GM18511 (cell line): ENCODE data around the gene ARPC3.
A peak's percentile ranks its signal among the peaks of the same experiment; 100 is the strongest.
"Not testable (repeated sequence)": the region's sequence is repeated elsewhere in the genome, so short reads cannot be mapped to it uniquely, and the experiment has no call there.

ENCODE experiments used
- ATAC-seq: cut with Tn5 transposase; IDR thresholded peaks from one replicate; pipeline ENCODE4 v1.9.1; 2021; ENCODE audit warnings: mild to moderate bottlenecking, moderate library complexity; ENCODE audit not compliant: unreplicated experiment

The ARPC3 gene

DNA sequence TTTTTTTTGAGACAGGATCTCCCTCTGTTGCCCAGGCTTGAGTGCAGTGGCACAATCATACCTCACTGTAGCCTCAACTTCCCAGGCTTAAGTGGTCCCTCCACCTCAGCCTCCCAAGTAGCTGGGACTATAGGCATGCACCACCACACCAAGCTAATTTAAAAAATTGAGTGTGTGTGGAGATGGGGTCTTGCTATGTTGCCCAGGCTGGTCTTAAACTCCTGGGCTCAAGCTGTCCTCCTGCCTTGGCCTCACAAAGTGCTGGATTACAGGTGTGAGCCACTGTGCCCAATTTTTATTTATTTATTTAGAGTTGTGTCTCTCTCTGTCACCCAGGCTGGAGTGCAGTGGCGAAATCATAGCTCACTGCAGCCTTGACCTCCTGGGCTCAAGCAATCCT lies 29.5 kb downstream of the ARPC3 start:
- not testable (repeated sequence) for ATAC-seq

DNA sequence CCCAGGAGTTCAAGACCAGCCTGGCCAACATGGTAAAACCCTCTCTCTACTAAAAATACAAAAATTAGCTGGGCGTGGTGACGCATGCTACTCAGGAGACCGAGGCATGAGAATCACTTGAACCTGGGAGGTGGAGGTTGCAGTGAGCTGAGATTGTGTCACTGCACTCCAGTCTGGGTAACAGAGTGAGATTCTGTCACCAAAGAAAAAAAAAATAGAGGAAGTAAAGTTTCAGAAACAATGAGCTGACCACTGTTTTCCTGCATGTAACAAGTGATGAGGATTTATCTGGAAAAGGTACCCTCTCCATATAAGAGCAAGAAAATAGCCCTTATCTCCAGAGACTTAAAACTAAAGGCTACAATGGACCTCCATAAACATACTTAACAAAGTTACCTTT lies 33.0 kb downstream of the ARPC3 start:
- ATAC-seq: not testable (repeated sequence)

DNA sequence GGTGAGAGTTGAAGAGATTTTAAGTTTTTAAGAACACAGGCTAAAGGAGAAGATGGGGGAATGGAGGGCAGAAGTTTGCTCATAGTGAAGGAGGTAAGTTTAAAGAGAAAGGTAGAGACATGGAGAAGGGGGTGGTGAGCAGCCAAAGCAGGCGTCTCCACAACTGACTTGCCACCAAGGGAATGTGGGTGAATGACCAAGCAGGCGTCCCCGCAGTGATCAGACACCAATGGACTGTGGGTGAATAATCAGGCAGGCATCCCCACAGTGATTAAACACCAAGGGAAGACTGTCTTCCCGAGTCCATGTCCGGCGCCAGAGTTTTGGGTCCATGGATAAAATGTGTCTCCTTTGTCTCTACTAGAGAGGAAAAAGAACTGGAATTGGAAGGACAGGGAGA lies 40.1 kb downstream of the ARPC3 start:
- ATAC-seq: not testable (repeated sequence)

DNA sequence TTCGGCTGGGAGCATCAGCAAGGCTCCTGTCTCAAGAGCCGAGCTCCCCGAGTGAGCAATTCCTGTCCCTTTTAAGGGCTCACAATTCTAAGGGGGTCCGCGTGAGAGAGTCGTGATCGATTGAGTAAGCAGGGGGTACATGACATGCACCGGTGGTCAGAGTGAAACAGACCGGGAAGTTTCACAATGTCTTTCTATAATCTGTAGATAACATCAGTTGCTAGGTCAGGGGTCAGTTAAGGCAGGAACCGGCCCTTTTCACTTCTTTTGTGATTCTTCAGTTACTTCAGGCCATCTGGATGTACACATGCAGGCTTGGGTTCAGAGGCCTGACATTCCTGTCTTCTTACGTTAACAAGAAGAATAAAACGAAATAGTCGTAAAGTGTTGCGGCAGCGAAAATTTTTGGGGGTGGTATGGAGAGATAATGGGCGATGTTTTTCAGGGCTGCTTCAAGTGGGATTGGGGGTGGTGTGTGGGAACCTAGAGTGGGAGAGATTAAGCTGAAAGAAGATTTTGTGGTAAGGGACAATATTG lies 44.9 kb downstream of the ARPC3 start:
- ATAC-seq: not testable (repeated sequence)

DNA sequence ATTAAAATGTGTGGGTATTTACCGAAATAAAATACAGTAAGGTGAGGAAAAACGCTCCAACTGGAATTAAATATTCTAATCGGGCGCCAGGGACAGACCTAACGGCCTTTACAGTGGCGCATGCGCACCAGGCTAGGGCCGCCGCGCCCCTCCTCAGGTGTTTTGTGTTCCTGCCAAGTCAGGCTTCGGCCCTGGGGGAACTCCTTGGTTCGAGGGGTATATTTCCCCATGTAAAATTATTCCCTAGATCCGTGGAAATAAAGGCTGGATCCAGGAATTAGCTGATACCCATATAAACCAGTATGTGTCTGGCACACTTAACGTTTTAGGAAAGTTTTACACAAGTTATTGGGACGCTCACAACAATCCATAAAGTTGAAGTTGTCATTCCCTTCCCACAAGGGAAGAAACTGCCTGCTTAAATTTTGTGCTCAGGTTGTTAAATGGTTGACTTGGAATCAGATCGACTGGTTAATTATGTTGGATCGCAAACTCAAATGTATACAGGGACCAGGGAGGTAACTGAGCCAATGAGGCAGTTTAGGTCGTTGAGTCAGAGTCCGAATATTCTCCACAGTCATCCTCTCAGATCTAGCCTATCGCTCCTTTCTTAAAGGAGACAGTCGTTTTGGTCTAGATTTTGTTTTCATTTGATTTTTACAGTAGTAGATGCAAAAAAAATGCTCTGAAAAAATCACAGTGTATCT lies 46.0 kb downstream of the ARPC3 start:
- ATAC-seq: peak; percentile 45

DNA sequence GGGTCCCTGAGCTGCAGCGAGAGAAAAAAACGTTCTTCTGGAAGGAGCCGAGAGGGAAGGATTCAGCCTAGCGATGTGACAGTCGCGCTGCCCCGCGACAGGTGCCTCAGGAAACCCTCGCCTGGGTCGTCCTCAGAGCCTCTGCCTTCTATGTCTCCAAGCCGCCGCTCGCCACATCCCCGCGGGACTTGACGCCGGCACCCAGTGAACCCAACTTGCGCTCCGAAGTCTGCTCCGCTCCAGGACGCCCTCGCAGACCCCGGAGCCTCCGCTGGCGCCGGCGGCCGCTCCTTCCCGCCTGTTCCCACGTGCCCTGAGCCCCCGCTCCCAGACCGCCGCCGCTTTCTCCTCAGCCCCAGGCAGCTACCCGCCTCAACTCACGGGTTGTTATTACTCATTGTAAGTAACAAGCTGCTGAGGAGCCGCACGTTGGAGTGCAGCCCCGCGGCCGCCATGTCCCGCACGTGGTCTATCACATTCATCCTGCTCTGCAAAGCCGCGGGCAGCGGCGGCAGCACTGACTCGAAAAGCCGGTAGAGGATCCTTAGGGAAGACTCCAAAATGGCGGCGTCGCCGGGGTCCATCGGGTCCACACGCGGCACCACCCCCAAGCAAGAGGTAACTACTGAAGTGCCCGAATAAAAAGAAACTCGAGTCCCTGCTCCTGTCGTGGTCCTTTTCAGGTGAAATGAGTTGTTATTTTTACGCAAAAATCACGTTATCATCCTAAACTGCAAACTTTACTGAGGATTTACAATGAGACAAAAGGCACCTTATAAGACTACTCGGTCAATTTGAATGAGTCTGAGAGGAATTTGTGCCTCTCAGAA lies 46.8 kb downstream of the ARPC3 start, which contains the start of gene ANAPC7:
ANAPC7 (minus strand) TSS at position 563 of the 830 bp plus-strand sequence; CDS start at position 482, 81 bp downstream.
- ATAC-seq: no peak
